Tibial nerve (tissue), 4 donors: ENCODE measurements around the gene NCF2.

Experiments used
- EP300 ChIP-seq, 2 donors: sonication (generic); formaldehyde crosslinking; IDR thresholded peaks; one replicate each; pipeline ENCODE4 v1.6.1; 2017; ENCODE audit warnings: antibody characterized with exemption in 2 of 2, mild to moderate bottlenecking in 1 of 2
- POLR2A ChIP-seq, 2 donors: fragments of 450-650 bp; IDR thresholded peaks; one replicate each; pipeline ENCODE4 v1.6.1; 2017; ENCODE audit warnings: antibody characterized with exemption in 2 of 2, mild to moderate bottlenecking in 2 of 2, moderate library complexity in 2 of 2
- TF ChIP-seq, protein P1 (sequence below), 5 experiments: fragments of 200-600 bp in 3 of 5; fragments of 450-650 bp in 2 of 5; sonication (generic) in 3 of 5; IDR thresholded peaks; one replicate each; pipeline ENCODE4 v1.5.1; 2016 to 2019; ENCODE audit warnings: antibody characterized with exemption in 5 of 5, mild to moderate bottlenecking in 3 of 5, moderate library complexity in 2 of 5

DNA sequence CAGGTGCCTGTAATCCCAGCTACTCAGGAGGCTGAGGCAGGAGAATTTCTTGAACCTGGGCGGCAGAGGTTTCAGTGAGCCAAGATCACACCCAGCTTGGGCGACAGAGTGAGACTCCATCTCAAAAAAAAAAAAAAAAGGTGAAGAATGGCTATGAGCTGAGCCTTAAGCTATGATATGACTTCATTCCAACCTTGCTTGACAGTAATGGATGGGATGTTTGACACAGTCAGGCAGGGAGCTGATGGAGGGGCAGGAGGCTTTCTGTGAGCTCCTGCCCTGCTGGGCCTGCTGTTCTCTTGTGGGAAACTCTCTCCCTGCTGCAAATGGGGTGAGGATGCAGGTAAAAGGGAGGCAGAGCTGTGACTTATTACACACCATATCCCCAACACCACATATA, 27.6 kb downstream of the NCF2 start:
- TF ChIP-seq POLR2A (IDR thresholded peaks at IDR 0.05), result no peak
- TF ChIP-seq, protein P1, sequence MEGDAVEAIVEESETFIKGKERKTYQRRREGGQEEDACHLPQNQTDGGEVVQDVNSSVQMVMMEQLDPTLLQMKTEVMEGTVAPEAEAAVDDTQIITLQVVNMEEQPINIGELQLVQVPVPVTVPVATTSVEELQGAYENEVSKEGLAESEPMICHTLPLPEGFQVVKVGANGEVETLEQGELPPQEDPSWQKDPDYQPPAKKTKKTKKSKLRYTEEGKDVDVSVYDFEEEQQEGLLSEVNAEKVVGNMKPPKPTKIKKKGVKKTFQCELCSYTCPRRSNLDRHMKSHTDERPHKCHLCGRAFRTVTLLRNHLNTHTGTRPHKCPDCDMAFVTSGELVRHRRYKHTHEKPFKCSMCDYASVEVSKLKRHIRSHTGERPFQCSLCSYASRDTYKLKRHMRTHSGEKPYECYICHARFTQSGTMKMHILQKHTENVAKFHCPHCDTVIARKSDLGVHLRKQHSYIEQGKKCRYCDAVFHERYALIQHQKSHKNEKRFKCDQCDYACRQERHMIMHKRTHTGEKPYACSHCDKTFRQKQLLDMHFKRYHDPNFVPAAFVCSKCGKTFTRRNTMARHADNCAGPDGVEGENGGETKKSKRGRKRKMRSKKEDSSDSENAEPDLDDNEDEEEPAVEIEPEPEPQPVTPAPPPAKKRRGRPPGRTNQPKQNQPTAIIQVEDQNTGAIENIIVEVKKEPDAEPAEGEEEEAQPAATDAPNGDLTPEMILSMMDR (IDR thresholded peaks at IDR 0.05), result no peak
- TF ChIP-seq EP300 (IDR thresholded peaks at IDR 0.05), result no peak
